AG10803 (cell line): ENCODE data around the gene HK1.
A peak's percentile ranks its signal among the peaks of the same experiment; 100 is the strongest.
"Not testable (repeated sequence)": the region's sequence is repeated elsewhere in the genome, so short reads cannot be mapped to it uniquely, and the experiment has no call there.

Experiments used
- DNase-seq: peaks from one replicate; pipeline ENCODE4 v3.0.0; 2010; ENCODE audit warnings: low read depth
- H3K4me3 ChIP-seq: 2 replicates; pipeline ENCODE4 v1.5.1; 2011; ENCODE audit warnings: mild to moderate bottlenecking, low read length, control low read depth
- TF ChIP-seq, protein P1 (sequence below): conservative IDR thresholded peaks from 2 replicates; pipeline ENCODE4 v1.5.1; 2011; ENCODE audit warnings: mild to moderate bottlenecking, low read length, control low read depth, inconsistent platforms

HK1 gene

DNA sequence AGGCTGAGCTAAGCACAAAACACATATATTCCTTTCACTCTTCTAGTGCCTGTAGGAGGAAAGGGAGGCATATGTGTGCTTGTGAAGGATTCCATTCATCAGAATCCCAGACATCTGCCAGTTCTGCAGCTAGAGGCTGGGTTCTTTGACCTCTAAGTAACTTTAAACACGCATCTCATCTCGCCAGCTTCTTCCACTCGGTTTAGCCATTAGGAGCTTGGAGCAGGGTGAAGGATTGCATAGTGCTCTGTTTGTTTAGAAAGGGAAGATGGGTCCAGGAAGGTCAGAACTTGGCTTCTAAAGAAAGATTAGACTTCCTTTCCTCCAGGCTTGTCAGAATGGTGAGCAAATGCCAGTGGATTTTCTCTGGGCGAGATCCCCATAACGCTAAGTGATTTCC, 43.6 kb downstream of the HK1 start:
- TF ChIP-seq, protein P1, sequence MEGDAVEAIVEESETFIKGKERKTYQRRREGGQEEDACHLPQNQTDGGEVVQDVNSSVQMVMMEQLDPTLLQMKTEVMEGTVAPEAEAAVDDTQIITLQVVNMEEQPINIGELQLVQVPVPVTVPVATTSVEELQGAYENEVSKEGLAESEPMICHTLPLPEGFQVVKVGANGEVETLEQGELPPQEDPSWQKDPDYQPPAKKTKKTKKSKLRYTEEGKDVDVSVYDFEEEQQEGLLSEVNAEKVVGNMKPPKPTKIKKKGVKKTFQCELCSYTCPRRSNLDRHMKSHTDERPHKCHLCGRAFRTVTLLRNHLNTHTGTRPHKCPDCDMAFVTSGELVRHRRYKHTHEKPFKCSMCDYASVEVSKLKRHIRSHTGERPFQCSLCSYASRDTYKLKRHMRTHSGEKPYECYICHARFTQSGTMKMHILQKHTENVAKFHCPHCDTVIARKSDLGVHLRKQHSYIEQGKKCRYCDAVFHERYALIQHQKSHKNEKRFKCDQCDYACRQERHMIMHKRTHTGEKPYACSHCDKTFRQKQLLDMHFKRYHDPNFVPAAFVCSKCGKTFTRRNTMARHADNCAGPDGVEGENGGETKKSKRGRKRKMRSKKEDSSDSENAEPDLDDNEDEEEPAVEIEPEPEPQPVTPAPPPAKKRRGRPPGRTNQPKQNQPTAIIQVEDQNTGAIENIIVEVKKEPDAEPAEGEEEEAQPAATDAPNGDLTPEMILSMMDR, result no peak
- DNase-seq, result no peak
- H3K4me3 ChIP-seq, result no peak overlapping the region

DNA sequence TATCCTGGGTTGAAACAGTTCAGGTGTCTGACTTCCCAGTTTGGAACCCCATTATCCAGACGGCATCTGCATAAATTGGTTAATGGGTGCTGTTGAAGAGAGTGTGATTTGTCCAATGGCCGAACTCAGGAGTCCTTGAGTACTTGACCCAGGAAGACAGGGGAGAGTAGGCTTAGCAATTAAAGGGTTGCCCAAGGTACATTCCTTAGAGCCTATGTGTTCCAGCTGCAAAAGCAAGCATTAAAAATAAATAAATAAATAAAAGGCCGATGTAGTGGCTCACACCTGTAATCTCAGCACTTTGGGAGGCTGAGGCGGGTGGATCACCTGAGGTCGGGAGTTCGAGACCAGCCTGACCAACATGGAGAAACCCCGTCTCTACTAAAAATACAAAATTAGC, 44.0 kb downstream of the HK1 start:
- H3K4me3 ChIP-seq, DNase-seq: not testable (repeated sequence)

GRCh38 chr10:69323622-69324021, 45.3 kb downstream of the HK1 start:
- TF ChIP-seq, protein P1, result no peak
- no peak overlapping the region for H3K4me3 ChIP-seq

GRCh38 chr10:69324583-69324982, 46.3 kb downstream of the HK1 start:
- DNase-seq, result no peak
- TF ChIP-seq, protein P1, result no peak

More at GRCh38 chr10:69323622-69324021, 45.3 kb downstream of the HK1 start:
- no peak for DNase-seq

DNA sequence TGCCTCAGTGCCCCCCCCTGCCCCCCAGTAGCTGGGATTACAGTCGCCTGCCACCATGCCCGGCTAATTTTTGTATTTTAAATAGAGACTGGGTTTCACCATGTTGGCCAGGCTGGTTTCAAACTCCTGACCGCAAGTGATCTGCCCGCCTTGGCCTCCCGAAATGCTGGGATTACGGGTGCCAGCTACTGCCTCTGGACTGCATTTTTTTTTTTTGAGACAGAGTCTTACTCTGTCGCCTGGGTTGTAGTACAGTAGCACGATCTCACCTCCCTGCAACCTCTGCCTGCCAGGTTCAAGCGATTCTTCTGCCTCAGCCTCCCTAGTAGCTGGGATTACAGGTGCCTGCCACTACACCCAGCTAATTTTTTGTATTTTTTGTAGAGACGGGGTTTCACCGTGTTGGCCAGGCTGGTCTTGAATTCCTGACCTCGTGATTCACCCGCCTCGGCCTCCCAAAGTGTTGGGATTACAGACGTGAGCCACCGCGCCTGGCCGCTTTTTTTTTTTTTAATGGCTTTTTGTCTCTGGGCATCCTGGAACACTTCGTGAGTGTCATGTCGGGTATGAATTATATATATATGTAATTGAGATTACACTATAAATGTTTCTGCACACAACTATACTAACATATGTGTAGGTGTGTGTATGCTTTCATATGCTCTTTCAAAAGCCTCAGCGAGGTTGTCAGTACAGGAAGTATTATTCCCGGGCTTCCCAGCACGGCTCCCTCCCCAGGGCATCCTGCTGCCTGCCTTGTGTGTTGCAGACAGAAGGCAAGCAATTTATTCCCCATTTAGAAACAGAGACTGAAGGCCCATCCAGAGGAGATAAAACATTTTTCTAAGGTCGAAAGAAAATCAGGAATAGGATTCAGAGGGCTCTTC, 47.6 kb downstream of the HK1 start:
- not testable (repeated sequence) for DNase-seq, H3K4me3 ChIP-seq

More at GRCh38 chr10:69324583-69324982, 46.3 kb downstream of the HK1 start:
- H3K4me3 ChIP-seq, result no peak overlapping the region

DNA sequence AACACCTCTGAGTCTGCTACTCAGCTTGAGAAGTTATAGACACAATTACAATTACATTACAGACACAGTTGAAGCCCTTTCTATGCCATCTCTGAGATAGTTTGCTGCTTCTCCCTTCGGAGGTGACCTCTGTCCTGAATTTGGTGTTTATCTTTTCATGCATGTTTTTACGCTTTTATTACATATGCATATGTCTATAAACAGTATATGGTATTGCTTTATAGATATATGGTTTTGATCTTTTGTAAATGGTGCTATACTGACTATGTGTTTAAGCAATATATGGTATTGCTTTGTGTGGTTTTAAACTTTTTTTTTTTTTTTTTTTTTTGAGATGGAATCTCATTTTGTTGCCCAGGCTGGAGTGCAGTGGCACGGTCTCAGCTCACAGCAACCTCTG, 48.4 kb downstream of the HK1 start:
- H3K4me3 ChIP-seq, result no peak overlapping the region
- DNase-seq, result no peak
- TF ChIP-seq, protein P1, result no peak

- H3K4me3 ChIP-seq, result peak overlapping the region; percentile 39
- TF ChIP-seq, protein P1, result no peak
- DNase-seq, result peak; percentile 67
Observed at GRCh38 chr10:69327463-69328379, 49.4 kb downstream of the HK1 start.

- DNase-seq, result no peak
- peak overlapping the region; percentile 39 for H3K4me3 ChIP-seq
- TF ChIP-seq, protein P1, result no peak
Observed at GRCh38 chr10:69328380-69328735, 50.1 kb downstream of the HK1 start.

DNA sequence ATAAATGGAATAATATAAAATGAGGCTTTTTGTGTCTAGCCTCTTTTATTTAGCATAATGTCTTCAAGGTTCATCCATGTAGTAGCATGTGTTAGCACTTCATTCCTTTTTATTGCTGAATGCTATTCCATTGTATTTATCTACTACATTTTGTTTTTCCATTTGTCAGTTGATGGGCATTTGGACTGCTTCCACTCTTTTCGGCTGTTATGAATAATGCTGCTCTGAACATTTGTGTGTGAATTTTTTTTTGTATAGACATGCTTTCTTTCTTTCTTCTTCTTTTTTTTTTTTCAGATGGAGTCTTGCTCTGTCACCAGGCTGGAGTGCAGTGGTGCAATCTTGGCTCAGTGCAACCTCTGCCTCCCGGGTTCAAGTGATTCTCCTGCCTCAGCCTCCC, 50.6 kb downstream of the HK1 start:
- H3K4me3 ChIP-seq, DNase-seq: not testable (repeated sequence)
